Measurements from ENCODE around the gene C1QTNF8. TPM values are rescaled to one million over a fixed set of nuclear protein-coding genes. Genes with fewer than 3 reads are reported as not detected.
A peak's percentile ranks its signal among the peaks of the same experiment; 100 is the strongest.

Gene C1QTNF8
- total RNA-seq, 6 donors from 2014 or later, result 0.30 TPM; not detected in 5

DNA sequence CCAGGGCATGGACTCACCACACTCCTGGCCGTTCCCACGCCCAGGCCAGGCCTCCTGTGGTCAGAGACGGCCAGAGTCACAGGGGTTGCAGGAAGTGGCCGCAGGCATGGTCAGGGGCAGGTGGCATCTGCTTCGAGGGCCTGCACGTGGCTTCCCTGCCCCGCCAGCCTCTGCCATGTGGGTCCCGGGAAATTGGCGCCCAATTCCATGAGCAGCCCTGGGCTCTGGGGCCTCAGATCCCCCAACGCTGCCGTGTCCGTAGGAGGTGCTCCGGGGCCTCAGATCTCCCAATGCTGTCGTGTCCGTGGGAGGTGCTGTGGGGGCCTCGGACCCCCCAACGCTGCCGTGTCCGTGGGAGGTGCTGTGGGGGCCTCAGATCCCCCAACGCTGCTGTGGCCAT, 33.1 kb downstream of the C1QTNF8 start:
- peak in 1 of 2 donors; percentile 66 for DNase-seq
- ATAC-seq (ENCODE audit: low FRiP score in 2 of 2), result no peak
- Histone ChIP-seq H3K4me1 (no peaks in the 10 kb centered on the region), H3K27ac (no peak overlapping the region), H3K36me3 (no peaks in the 10 kb centered on the region), H3K27me3 (peaks cover 0 to 13% (median 5%) of the 10 kb centered on the region in 4 donors), H3K4me3 (no peak overlapping the region), H3K9me3 (peaks cover 0 to 4% (median 0%) of the 10 kb centered on the region in 4 donors)
- TF ChIP-seq POLR2A (IDR thresholded peaks at IDR 0.05), result no peak
- no peak for TF ChIP-seq POLR2AphosphoS5 (IDR thresholded peaks at IDR 0.05)
- TF ChIP-seq EP300 (IDR thresholded peaks at IDR 0.05), result no peak
- TF ChIP-seq, protein P1, sequence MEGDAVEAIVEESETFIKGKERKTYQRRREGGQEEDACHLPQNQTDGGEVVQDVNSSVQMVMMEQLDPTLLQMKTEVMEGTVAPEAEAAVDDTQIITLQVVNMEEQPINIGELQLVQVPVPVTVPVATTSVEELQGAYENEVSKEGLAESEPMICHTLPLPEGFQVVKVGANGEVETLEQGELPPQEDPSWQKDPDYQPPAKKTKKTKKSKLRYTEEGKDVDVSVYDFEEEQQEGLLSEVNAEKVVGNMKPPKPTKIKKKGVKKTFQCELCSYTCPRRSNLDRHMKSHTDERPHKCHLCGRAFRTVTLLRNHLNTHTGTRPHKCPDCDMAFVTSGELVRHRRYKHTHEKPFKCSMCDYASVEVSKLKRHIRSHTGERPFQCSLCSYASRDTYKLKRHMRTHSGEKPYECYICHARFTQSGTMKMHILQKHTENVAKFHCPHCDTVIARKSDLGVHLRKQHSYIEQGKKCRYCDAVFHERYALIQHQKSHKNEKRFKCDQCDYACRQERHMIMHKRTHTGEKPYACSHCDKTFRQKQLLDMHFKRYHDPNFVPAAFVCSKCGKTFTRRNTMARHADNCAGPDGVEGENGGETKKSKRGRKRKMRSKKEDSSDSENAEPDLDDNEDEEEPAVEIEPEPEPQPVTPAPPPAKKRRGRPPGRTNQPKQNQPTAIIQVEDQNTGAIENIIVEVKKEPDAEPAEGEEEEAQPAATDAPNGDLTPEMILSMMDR (IDR thresholded peaks at IDR 0.05), result no peak
- 60 to 79% methylated on average over 1 to 20 of the region's 20 CpGs for WGBS, 2 donors

DNA sequence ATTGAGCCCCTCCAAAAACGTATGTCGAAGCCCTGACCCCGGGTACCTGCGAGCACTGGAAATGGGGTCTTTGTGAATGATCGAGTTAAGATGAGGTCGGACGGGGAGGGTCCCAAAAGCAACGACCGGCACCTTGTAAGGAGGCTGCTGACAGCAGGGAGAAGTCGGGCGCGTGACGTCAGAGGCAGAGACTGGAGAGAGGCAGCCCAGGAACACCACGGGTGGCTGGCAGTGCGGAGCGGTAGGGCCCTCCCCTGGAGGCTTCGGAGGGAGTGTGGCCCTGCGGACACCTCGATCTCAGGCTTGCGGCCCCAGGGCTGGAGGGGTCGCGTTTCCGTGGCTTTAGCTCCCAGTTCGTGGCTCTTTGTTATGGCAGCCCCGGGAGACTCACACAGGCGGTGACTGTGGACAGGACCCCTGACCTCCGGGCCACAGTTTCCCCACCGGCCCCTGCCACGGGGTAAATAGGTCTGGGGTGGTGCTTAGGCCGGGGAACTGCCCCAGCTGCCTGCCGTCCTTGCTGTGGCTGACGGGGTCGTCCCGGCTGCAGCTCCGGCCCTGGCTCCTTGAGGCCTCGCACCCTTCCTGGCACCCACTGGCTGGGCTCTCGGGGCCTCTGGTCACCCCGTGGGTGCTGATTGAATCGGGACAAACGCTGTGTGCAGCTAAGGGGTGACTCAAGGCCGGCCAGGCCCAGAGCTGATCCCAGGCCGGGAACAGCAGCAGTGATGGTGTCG, 34.1 kb downstream of the C1QTNF8 start:
- Histone ChIP-seq H3K4me3 (no peak overlapping the region), H3K27ac (no peak overlapping the region), H3K4me1 (no peaks in the 10 kb centered on the region), H3K9me3 (peaks cover 0 to 4% (median 0%) of the 10 kb centered on the region in 4 donors), H3K36me3 (no peaks in the 10 kb centered on the region), H3K27me3 (peaks cover 0 to 15% (median 5%) of the 10 kb centered on the region in 4 donors)
- DNase-seq (peak in 1 of 2 donors; percentile 81), ATAC-seq (ENCODE audit: low FRiP score in 2 of 2) (no peak)
- WGBS, 2 donors, result 83 to 84% methylated on average over 13 to 22 of the region's 43 CpGs
- no peak for TF ChIP-seq EP300 (IDR thresholded peaks at IDR 0.05)
- no peak for TF ChIP-seq POLR2A (IDR thresholded peaks at IDR 0.05)
- TF ChIP-seq, protein P1 (IDR thresholded peaks at IDR 0.05), result no peak
- no peak for TF ChIP-seq POLR2AphosphoS5 (IDR thresholded peaks at IDR 0.05)

DNA sequence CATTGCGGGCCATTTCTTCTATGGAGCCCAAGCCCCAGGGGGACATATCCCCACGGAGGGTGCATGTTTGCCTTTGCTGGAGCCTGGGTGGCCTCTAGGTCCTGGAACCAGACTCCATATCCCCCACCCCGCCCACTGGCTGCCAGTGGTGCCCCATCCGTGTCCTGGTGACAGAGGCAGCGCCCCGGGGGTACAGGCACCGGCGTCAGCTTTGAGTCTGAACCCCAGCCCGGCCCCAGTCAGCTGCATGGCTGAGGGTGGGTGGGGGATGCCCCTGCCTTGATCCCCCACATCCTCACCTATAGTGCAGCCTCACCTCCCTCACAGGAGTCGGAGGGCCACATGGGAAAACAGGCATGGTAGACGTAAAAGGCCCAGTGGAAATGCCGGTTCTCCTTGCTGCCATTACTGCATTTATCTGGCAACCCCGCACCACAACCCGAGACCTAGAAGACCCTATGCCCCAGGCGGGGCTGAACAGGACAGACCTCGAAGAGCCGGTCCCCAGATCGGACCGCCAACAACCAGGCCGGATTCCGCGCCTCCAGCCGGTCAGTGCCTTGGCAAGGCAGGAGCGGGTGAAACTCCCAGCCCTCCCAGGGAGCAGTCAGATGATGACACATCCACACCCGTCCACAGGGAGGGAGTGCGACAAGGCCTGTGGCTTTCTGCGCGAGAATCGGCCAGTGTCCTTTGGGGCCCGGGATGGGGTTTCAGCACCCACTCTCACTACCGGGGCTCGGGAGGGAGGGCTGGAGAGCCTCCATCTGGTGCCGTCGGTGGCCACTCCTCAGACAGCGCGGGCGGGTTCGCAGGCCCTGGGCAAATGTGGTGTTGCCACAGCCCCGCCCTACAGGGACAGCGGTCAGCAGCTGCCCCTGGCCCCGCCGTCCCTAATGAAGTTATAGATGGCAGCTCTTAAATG, 35.4 kb downstream of the C1QTNF8 start:
- no peak for TF ChIP-seq EP300 (IDR thresholded peaks at IDR 0.05)
- TF ChIP-seq, protein P1 (IDR thresholded peaks at IDR 0.05), result no peak
- no peak for TF ChIP-seq POLR2AphosphoS5 (IDR thresholded peaks at IDR 0.05)
- no peak for TF ChIP-seq POLR2A (IDR thresholded peaks at IDR 0.05)
- H3K36me3 ChIP-seq, result no peaks in the 10 kb centered on the region
- no peak overlapping the region for H3K27ac ChIP-seq
- no peak overlapping the region for H3K4me3 ChIP-seq
- 80 to 86% methylated on average over 17 to 42 of the region's 42 CpGs for WGBS, 2 donors
- DNase-seq (peak in 1 of 2 donors; percentile 63), ATAC-seq (ENCODE audit: low FRiP score in 2 of 2) (no peak)
- H3K27me3 ChIP-seq, result peaks cover 0 to 6% (median 3%) of the 10 kb centered on the region in 4 donors
- H3K9me3 ChIP-seq, result peaks cover 0 to 11% (median 0%) of the 10 kb centered on the region in 4 donors
- no peaks in the 10 kb centered on the region for H3K4me1 ChIP-seq

DNA sequence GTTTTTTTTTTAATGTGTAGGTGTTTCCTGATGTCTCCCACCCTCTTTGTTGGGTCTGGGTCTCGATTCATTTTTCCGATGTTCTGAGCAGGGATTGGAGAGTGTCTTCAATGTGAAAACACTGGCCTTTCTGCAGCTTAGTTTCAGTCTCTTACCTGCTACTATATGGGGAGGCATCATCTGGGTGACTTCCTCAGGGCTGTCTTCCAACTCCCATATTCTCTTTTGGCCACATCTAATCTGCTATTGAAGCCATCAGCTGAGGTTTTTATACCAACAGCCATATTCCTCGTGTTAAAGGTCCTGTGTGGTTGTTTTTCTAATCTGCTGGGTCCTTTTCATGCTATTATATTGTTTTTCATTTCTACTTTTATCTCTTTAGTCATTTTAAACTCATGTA, 36.7 kb downstream of the C1QTNF8 start:
- no peak for DNase-seq

More for the DNA sequence above, 36.7 kb downstream of the C1QTNF8 start:
- WGBS, 2 donors, result 87 to 88% methylated on average over 3 of the region's 3 CpGs
- TF ChIP-seq POLR2AphosphoS5 (IDR thresholded peaks at IDR 0.05), result no peak
- no peak for TF ChIP-seq POLR2A (IDR thresholded peaks at IDR 0.05)
- TF ChIP-seq, protein P1 (IDR thresholded peaks at IDR 0.05), result no peak
- no peak for TF ChIP-seq EP300 (IDR thresholded peaks at IDR 0.05)
- Histone ChIP-seq H3K27ac (no peak overlapping the region), H3K4me3 (no peak overlapping the region), H3K36me3 (no peaks in the 10 kb centered on the region), H3K27me3 (peaks cover 0 to 11% (median 2%) of the 10 kb centered on the region in 4 donors), H3K4me1 (no peaks in the 10 kb centered on the region), H3K9me3 (peaks cover 0 to 11% (median 0%) of the 10 kb centered on the region in 4 donors)
- no peak for ATAC-seq (ENCODE audit: low FRiP score in 2 of 2)

All from upper lobe of left lung (tissue), 6 donors.